GM12801 (cell line): ENCODE data around the gene KIF26A.

Source experiments
- CTCF ChIP-seq: IDR thresholded peaks from one replicate; pipeline ENCODE4 v1.5.1; 2011; ENCODE audit warnings: control low read depth; ENCODE audit not compliant: insufficient read length; ENCODE audit errors: extremely low read depth

KIF26A gene

GRCh38 chr14:104151026-104151381 lies 12.6 kb downstream of the KIF26A start:
- no peak for TF ChIP-seq CTCF

- no peak for TF ChIP-seq CTCF
Measured at GRCh38 chr14:104151566-104152245, 13.3 kb downstream of the KIF26A start.

- no peak for TF ChIP-seq CTCF
Measured at GRCh38 chr14:104152246-104152575, 13.8 kb downstream of the KIF26A start.

GRCh38 chr14:104152686-104153393 lies 14.5 kb downstream of the KIF26A start:
- TF ChIP-seq CTCF: no peak

- TF ChIP-seq CTCF: no peak
Measured at GRCh38 chr14:104154246-104154645, 15.9 kb downstream of the KIF26A start.

- TF ChIP-seq CTCF: no peak
Measured at GRCh38 chr14:104155513-104155912, 17.1 kb downstream of the KIF26A start.

GRCh38 chr14:104156142-104156541 lies 17.8 kb downstream of the KIF26A start:
- TF ChIP-seq CTCF: no peak
